ENCODE results near the gene ZNF675.
"Not testable (repeated sequence)": the region's sequence is repeated elsewhere in the genome, so short reads cannot be mapped to it uniquely, and the experiment has no call there.

Gene ZNF675

GRCh38 chr19:23699521-23699860 is 12.5 kb upstream of the ZNF675 start:
- no peak overlapping the region for H3K4me3 ChIP-seq (ENCODE audit: control insufficient read depth, low read depth, low read length)

GRCh38 chr19:23698711-23699520 is 11.9 kb upstream of the ZNF675 start:
- no peak for DNase-seq (ENCODE audit: low read depth)
- TF ChIP-seq CTCF (conservative IDR thresholded peaks at IDR 0.05; ENCODE audit: control insufficient read depth, insufficient read depth, low read depth, low read length), result no peak
- H3K4me3 ChIP-seq (ENCODE audit: control insufficient read depth, low read depth, low read length), result no peak overlapping the region

More at GRCh38 chr19:23699521-23699860, 12.5 kb upstream of the ZNF675 start:
- TF ChIP-seq CTCF (conservative IDR thresholded peaks at IDR 0.05; ENCODE audit: control insufficient read depth, insufficient read depth, low read depth, low read length), result no peak
- DNase-seq (ENCODE audit: low read depth), result no peak

GRCh38 chr19:23692937-23693336 is 5.9 kb upstream of the ZNF675 start:
- not testable (repeated sequence) for DNase-seq (ENCODE audit: low read depth); H3K4me3 ChIP-seq (ENCODE audit: control insufficient read depth, low read depth, low read length)

GRCh38 chr19:23673132-23673531 is 13.9 kb downstream of the ZNF675 start:
- no peak for DNase-seq (ENCODE audit: low read depth)
- H3K4me3 ChIP-seq (ENCODE audit: control insufficient read depth, low read depth, low read length), result no peak overlapping the region
- TF ChIP-seq CTCF (conservative IDR thresholded peaks at IDR 0.05; ENCODE audit: control insufficient read depth, insufficient read depth, low read depth, low read length), result no peak

GRCh38 chr19:23668606-23669005 is 18.4 kb downstream of the ZNF675 start:
- DNase-seq (ENCODE audit: low read depth); H3K4me3 ChIP-seq (ENCODE audit: control insufficient read depth, low read depth, low read length): not testable (repeated sequence)

- H3K4me3 ChIP-seq (ENCODE audit: control insufficient read depth, low read depth, low read length), result no peak overlapping the region
- no peak for TF ChIP-seq CTCF (conservative IDR thresholded peaks at IDR 0.05; ENCODE audit: control insufficient read depth, insufficient read depth, low read depth, low read length)
- DNase-seq (ENCODE audit: low read depth), result no peak
Observed at GRCh38 chr19:23665651-23666410, 21.2 kb downstream of the ZNF675 start.

- not testable (repeated sequence) for DNase-seq (ENCODE audit: low read depth)
Observed at GRCh38 chr19:23649817-23650216, 37.2 kb downstream of the ZNF675 start.

More at GRCh38 chr19:23649817-23650216, 37.2 kb downstream of the ZNF675 start:
- H3K4me3 ChIP-seq (ENCODE audit: control insufficient read depth, low read depth, low read length), result not testable (repeated sequence)
